HUES64 (cell line): ENCODE results near the gene RFC5. TPM values are rescaled to one million over a fixed set of nuclear protein-coding genes. Genes with fewer than 3 reads are reported as not detected.

Experiments used
- H3K27ac ChIP-seq: 2 replicates; pipeline ENCODE4 v1.7.0; 2013; ENCODE audit warnings: low read depth, low read length, inconsistent platforms
- H3K27me3 ChIP-seq: 2 replicates; pipeline ENCODE4 v1.6.1; 2013; ENCODE audit warnings: mild to moderate bottlenecking, low read length; ENCODE audit not compliant: insufficient read depth
- H3K36me3 ChIP-seq: 2 replicates; pipeline ENCODE4 v1.6.1; 2013; ENCODE audit warnings: mild to moderate bottlenecking, low read length; ENCODE audit not compliant: insufficient read depth
- H3K4me1 ChIP-seq: 2 replicates; pipeline ENCODE4 v1.6.1; 2013; ENCODE audit warnings: mild to moderate bottlenecking, low read length, moderate library complexity; ENCODE audit not compliant: insufficient read depth
- H3K4me3 ChIP-seq: 2 replicates; pipeline ENCODE4 v1.5.1; 2013; ENCODE audit warnings: mild to moderate bottlenecking, low read length, moderate library complexity
- H3K9ac ChIP-seq: 2 replicates; pipeline ENCODE4 v1.6.1; 2013; ENCODE audit warnings: mild to moderate bottlenecking, low read depth, low read length
- H3K9me3 ChIP-seq: 2 replicates; pipeline ENCODE4 v1.6.1; 2013; ENCODE audit warnings: low read depth, low read length; ENCODE audit not compliant: insufficient read depth
- WGBS: fragments of 150-250, 120-280 bp; methylation state at CpG from one replicate; pipeline ENCODE4 v1.1.7; 2013; ENCODE audit warnings: missing lambda C conversion rate; 5-methylcytosine and 5-hydroxymethylcytosine counted together
- polyA plus RNA-seq, 2 experiments: library from polyadenylated mRNA; stranded (reverse); fragments of 50-300 nt; gene quantifications; one replicate each; pipeline ENCODE4 v1.2.3, GENCODE V29; 2013

Gene RFC5
- polyA plus RNA-seq (2013, experiment 1 of 2), result 48.6 TPM
- polyA plus RNA-seq (2013, experiment 2 of 2), result 39.4 TPM

- H3K27ac ChIP-seq, result peak within 1 kb of the TSS; percentile 60; the same call in 1 of the 2 replicates
- 1% methylated on average over 61 of the region's 61 CpGs for WGBS
- peaks cover 4% of the 10 kb centered on the region; the same call in 1 of the 2 replicates for H3K4me1 ChIP-seq
- peaks cover 40% of the 10 kb centered on the region for H3K36me3 ChIP-seq
- no peaks in the 10 kb centered on the region for H3K27me3 ChIP-seq
- H3K9ac ChIP-seq, result peak within 1 kb of the TSS; percentile 94
- peak within 1 kb of the TSS; percentile 81 for H3K4me3 ChIP-seq
- no peaks in the 10 kb centered on the region for H3K9me3 ChIP-seq
These were observed at the start of gene RFC5 for GRCh38 chr12:118016424-118017264. Gene RFC5 (plus strand): TSS chr12:118016703. CDS start chr12:118016828, 125 bp downstream.

GRCh38 chr12:117967043-117967442 lies 49.5 kb upstream of the RFC5 start:
- Histone ChIP-seq H3K9ac (no peak overlapping the region), H3K9me3 (peaks cover 11% of the 10 kb centered on the region; the same call in 1 of the 2 replicates), H3K36me3 (no peaks in the 10 kb centered on the region), H3K4me1 (peaks cover 15% of the 10 kb centered on the region), H3K27ac (no peak overlapping the region), H3K4me3 (peak overlapping the region; percentile 91), H3K27me3 (peaks cover 24% of the 10 kb centered on the region)
- 71% methylated on average over 3 of the region's 4 CpGs for WGBS

GRCh38 chr12:117967512-117967911 lies 49.0 kb upstream of the RFC5 start:
- Histone ChIP-seq H3K27me3 (peaks cover 24% of the 10 kb centered on the region), H3K27ac (no peak overlapping the region), H3K4me1 (peaks cover 15% of the 10 kb centered on the region), H3K9me3 (peaks cover 14% of the 10 kb centered on the region; the same call in 1 of the 2 replicates), H3K36me3 (no peaks in the 10 kb centered on the region), H3K4me3 (peak overlapping the region; percentile 91), H3K9ac (no peak overlapping the region)
- WGBS, result 30% methylated on average over 11 of the region's 12 CpGs

- Histone ChIP-seq H3K9me3 (peaks cover 14% of the 10 kb centered on the region; the same call in 1 of the 2 replicates), H3K27me3 (peaks cover 24% of the 10 kb centered on the region), H3K36me3 (no peaks in the 10 kb centered on the region), H3K9ac (peak overlapping the region; percentile 80), H3K27ac (no peak overlapping the region), H3K4me3 (peak overlapping the region; percentile 91), H3K4me1 (peaks cover 15% of the 10 kb centered on the region)
- WGBS, result 2% methylated on average over 6 of the region's 10 CpGs
These were observed 48.2 kb upstream of the RFC5 start for GRCh38 chr12:117968151-117968789.

GRCh38 chr12:117968826-117969659 lies 47.5 kb upstream of the RFC5 start, which contains the start of gene KSR2:
Gene KSR2 (minus strand): TSS chr12:117968990. CDS start chr12:117968255, 735 bp downstream.
- no peaks in the 10 kb centered on the region for H3K36me3 ChIP-seq
- H3K4me1 ChIP-seq, result peaks cover 15% of the 10 kb centered on the region
- H3K4me3 ChIP-seq, result peak within 1 kb of the TSS; percentile 91
- H3K27ac ChIP-seq, result peak within 1 kb of the TSS; percentile 88
- peaks cover 14% of the 10 kb centered on the region; the same call in 1 of the 2 replicates for H3K9me3 ChIP-seq
- WGBS, result under 1% methylated on average over 81 of the region's 86 CpGs
- H3K9ac ChIP-seq, result peak within 1 kb of the TSS; percentile 86
- peaks cover 24% of the 10 kb centered on the region for H3K27me3 ChIP-seq

GRCh38 chr12:117970334-117970733 lies 46.2 kb upstream of the RFC5 start:
- Histone ChIP-seq H3K4me3 (no peak overlapping the region), H3K36me3 (no peaks in the 10 kb centered on the region), H3K27ac (no peak overlapping the region), H3K4me1 (peaks cover 15% of the 10 kb centered on the region), H3K9ac (no peak overlapping the region), H3K27me3 (peaks cover 24% of the 10 kb centered on the region), H3K9me3 (peaks cover 14% of the 10 kb centered on the region; the same call in 1 of the 2 replicates)
- WGBS, result 98% methylated on average over 3 of the region's 4 CpGs

- no peak overlapping the region for H3K27ac ChIP-seq
- H3K9me3 ChIP-seq, result peaks cover 14% of the 10 kb centered on the region; the same call in 1 of the 2 replicates
- H3K4me3 ChIP-seq, result no peak overlapping the region
- no peaks in the 10 kb centered on the region for H3K36me3 ChIP-seq
- no peak overlapping the region for H3K9ac ChIP-seq
- peaks cover 12% of the 10 kb centered on the region for H3K27me3 ChIP-seq
- 87% methylated on average over 2 of the region's 2 CpGs for whole genome bisulfite sequencing
- peaks cover 5% of the 10 kb centered on the region for H3K4me1 ChIP-seq
These were observed 44.2 kb upstream of the RFC5 start for GRCh38 chr12:117972301-117972700.

- Histone ChIP-seq H3K9me3 (peaks cover 14% of the 10 kb centered on the region; the same call in 1 of the 2 replicates), H3K4me1 (no peaks in the 10 kb centered on the region), H3K9ac (no peak overlapping the region), H3K36me3 (no peaks in the 10 kb centered on the region), H3K27ac (no peak overlapping the region), H3K27me3 (no peaks in the 10 kb centered on the region; the same call in none of the 2 replicates), H3K4me3 (no peak overlapping the region)
- 90% methylated on average over 3 of the region's 3 CpGs for WGBS
These were observed 41.5 kb upstream of the RFC5 start for GRCh38 chr12:117975006-117975405.

- H3K9me3 ChIP-seq, result no peaks in the 10 kb centered on the region
- H3K9ac ChIP-seq, result no peak overlapping the region
- no peak overlapping the region for H3K27ac ChIP-seq
- no peaks in the 10 kb centered on the region for H3K27me3 ChIP-seq
- H3K4me1 ChIP-seq, result no peaks in the 10 kb centered on the region
- WGBS, result 83% methylated on average over 1 of the region's 1 CpG
- no peak overlapping the region for H3K4me3 ChIP-seq
- H3K36me3 ChIP-seq, result no peaks in the 10 kb centered on the region
These were observed 39.1 kb upstream of the RFC5 start for GRCh38 chr12:117977373-117977772.

GRCh38 chr12:117980616-117981015 lies 35.9 kb upstream of the RFC5 start:
- Histone ChIP-seq H3K27me3 (no peaks in the 10 kb centered on the region), H3K4me3 (no peak overlapping the region), H3K4me1 (no peaks in the 10 kb centered on the region), H3K9ac (no peak overlapping the region), H3K27ac (no peak overlapping the region), H3K36me3 (no peaks in the 10 kb centered on the region), H3K9me3 (no peaks in the 10 kb centered on the region)
- 89% methylated on average over 1 of the region's 4 CpGs for WGBS
